Keratinocyte (primary cell): ENCODE measurements around the gene LRRC18.

ENCODE experiments used
- CTCF ChIP-seq, 3 experiments: IDR thresholded peaks in 1 of 3; conservative IDR thresholded peaks in 1 of 3; optimal IDR thresholded peaks in 1 of 3; 2 replicates in 2 of 3; 3 replicates in 1 of 3; pipeline versions ENCODE3 to v1.5.1; 2011; ENCODE audit warnings: low read length in 3 of 3, mild to moderate bottlenecking in 3 of 3, moderate library complexity in 2 of 3, control low read depth in 1 of 3, inconsistent platforms in 1 of 3; ENCODE audit not compliant: insufficient read depth in 2 of 3; ENCODE audit errors: extremely low read depth in 1 of 3
- EZH2 ChIP-seq: IDR thresholded peaks from one replicate; pipeline ENCODE4 v1.6.1; 2012; ENCODE audit warnings: inconsistent platforms, mild to moderate bottlenecking, low read length, moderate library complexity

GRCh38 chr10:48970654-48971053 is 31.0 kb upstream of the LRRC18 start:
- TF ChIP-seq CTCF (optimal IDR thresholded peaks at IDR 0.05 in 1 of 3, IDR thresholded peaks at IDR 0.05 in 1 of 3, conservative IDR thresholded peaks at IDR 0.05 in 1 of 3; ENCODE audit: extremely low read depth in 1 of 3, insufficient read depth in 2 of 3, low read length in 3 of 3) (no peak), EZH2 (no peak)
